CD4-positive, alpha-beta T cell treated with Interleukin-17A for 4 hours (primary cell): ENCODE results near the gene UBE4B.
A peak's percentile ranks its signal among the peaks of the same experiment; 100 is the strongest.
"Not testable (repeated sequence)": the region's sequence is repeated elsewhere in the genome, so short reads cannot be mapped to it uniquely, and the experiment has no call there.

ENCODE experiments used
- DNase-seq: peaks from one replicate; pipeline ENCODE4 v3.0.0-alpha.2; 2020; ENCODE audit warnings: mixed read lengths

Gene UBE4B

DNA sequence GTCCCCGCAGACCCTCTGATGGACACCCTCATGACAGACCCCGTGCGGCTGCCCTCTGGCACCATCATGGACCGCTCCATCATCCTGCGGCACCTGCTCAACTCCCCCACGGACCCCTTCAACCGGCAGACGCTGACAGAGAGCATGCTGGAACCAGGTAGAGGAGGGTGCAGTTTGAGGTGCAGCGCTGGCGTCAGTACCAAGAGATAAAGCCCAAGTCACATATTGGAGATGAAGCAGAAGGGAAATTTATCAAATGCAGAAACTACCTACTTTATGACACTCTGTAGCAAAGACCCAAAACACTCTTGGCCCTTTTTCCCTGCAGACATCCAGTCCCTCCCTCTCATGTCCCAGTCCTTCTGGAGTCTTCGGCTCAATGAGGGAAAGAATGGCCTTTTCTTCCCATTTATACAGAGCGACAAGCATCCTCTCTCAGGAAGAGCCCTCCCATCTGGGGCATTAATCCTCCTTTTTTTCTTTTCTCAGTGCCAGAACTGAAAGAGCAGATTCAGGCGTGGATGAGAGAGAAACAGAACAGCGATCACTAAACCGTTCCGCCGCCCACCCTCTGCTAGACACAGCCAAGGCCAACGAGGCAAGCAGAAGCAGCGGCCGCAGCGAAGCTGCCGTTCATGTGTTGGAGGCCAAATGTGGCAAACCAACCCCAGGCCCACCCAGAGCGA is 146.8 kb downstream of the UBE4B start:
- no peak for DNase-seq

DNA sequence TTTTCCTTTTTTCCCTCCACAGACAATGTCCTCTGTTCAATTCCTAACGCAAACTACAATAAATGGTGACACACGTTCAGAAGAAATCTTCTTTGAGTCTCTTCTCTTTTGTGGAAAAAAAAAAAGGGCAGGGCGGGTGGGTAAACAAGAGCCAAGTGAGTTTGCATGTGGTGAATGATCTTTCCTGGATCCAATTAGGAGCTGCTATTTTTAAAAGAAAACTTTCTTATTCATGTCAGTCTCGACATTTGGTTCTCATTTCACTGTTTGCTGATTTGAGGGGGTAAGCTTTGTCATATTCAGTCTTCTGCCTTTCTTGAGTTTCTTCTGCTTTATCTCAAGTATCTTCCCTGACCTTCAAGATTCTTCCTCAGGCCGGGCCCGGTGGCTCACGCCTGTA is 148.4 kb downstream of the UBE4B start:
- no peak for DNase-seq

DNA sequence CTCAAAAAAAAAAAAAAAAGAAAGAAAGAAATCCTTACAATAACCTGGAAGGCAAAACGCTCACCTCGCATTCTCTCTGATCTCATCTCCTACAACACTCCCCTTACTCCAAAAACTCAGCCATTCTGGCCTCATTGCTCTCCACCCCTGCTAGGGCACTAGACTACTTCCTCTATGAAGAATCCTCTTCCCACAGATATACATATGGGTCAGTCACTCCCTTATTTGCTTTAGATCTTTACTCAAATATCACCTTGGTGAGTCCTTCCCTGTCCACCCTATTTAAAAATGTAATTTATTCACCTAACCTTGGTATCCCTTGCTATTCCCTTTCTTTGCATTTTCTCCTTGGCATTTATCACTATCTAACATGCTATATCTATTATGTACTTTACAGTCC is 153.0 kb downstream of the UBE4B start:
- no peak for DNase-seq

DNA sequence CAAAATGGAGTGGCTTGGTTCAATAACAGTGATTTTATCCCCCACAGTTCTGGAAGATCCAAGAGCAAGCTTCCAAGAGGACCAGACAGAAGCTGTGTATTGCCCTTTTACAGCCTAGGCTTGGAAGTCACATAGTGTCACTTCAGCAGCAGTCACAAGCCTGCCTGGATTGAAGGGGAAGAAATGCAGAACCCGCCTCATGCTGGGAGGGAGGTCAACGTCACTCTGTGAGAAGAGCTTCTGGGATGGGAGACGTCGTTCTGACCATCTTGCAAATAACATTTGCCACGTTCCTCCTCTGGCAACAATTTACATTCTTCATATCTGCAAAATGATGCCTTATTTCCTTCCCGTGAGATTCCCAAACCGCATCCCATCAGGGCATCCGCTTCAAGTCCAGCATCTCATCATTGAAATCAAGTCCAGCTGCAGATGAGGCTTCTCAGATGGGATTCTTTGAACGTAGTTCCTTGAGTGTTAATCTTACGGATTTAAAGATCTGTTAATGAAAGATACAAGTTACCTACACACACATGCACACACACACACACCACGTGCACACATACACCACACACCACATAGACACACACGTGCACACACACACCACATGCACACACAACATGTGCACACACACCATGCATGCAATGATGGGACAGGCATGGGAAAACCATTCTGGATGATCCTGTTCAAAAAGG is 153.7 kb downstream of the UBE4B start:
- no peak for DNase-seq

DNA sequence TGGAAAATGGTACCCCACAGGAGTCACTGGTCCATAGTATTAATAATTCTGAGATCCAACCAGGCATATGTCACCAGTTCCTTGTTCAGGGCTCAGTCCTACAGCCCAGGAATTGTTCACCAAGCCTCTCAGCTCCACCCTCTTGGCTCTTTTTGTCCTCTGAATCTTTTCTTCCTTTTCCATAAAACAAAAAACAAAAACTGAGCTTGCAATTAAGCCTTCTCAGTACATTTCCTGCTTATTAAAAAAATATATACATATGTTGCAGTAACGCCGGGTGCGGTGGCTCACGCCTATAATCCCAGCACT is 154.2 kb downstream of the UBE4B start:
- DNase-seq: no peak

DNA sequence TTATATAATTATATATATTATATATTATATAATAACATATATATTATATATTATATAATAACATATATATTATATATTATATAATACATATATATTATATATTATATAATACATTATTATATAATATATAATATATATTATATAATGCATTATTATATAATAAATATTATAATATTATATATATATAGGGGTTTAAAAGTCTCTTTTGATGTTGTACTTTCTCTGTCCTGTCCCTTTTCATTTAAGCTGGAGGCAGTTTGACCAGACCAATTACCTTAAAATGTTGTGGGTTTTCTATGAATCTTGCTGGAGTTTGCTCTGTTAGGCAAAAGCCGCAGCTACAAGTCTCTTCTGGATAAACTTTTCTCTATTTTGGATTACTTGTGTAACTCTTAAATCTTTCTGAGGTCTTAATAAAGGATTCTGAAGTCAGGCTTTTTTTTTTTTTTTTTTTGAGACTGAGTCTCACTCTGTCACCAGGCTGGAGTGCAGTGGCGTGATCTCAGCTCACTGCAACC is 155.4 kb downstream of the UBE4B start:
- DNase-seq: no peak

DNA sequence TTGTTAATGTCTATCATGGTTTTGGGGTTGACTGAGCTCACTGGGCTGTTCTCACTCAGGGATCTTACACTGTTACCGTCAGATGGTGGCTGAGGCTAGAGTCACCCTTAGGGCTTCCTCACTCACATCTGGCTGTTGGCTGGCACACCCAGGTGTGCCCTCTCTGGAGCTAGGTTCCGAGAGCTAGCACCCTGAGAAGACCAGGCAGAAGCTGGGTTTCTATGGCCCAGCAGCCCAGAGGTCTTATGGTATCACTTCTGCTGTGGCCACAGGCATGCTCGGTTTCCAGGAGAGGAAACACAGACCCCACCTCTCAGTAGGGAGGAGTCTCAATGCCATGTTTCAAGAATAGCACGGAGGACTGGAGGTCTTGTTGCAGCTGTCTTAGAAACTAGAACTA is 156.9 kb downstream of the UBE4B start:
- DNase-seq: no peak

DNA sequence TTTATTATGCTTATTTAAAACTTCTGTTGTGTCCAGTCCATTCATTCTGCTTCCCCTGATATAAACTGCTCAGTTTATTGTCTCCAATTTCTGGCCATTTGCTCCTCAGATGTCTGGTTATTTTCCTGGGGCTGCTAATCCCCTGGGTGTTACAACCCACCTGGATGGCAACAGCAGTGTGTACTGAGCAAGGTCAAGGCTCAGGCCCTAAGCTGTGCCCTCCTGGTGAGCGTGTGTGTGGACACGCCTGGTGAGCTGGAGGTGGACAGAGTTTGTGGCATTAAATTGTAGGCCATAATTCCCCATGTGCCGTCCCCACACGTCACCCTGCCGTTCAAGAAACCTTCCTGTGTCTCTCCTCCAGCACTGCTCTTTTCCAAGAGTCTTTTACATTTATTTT is 159.5 kb downstream of the UBE4B start:
- DNase-seq: no peak

DNA sequence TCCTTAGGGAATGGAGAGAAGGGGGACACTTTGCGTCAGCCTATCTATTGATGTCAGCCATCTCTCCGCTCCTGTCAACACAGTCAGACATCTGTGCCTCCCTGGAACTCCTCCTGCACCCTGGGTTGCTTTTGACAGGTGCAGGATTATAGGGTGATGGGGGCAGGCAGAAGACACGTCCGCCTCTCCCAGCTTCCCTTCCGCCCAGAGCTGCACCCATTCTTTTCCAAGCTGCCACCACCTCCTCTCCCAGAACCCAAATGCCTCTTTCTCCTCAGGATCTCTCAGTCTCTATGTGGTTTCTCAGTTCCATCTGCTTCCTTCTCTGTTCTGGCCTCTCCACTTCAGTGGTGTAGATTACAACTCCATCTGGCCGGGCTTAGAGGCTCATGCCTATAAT is 160.5 kb downstream of the UBE4B start:
- no peak for DNase-seq

DNA sequence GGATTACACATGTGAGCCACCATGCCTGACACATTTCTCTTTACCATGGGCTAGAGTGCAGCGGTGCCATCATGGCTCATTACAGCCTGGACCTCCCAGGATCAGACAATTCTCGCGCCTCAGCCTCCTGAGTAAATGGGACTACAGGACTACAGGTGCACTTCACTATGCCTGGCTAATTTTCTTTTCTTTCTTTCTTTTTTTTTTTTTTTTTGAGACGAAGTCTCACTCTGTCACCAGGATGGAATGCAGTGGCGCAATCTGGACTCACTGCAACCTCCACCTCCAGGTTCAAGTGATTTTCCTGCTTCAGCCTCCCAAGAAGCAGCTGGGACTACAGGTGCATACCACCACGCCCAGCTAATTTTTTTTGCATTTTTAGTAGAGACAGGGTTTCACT is 162.8 kb downstream of the UBE4B start:
- no peak for DNase-seq

DNA sequence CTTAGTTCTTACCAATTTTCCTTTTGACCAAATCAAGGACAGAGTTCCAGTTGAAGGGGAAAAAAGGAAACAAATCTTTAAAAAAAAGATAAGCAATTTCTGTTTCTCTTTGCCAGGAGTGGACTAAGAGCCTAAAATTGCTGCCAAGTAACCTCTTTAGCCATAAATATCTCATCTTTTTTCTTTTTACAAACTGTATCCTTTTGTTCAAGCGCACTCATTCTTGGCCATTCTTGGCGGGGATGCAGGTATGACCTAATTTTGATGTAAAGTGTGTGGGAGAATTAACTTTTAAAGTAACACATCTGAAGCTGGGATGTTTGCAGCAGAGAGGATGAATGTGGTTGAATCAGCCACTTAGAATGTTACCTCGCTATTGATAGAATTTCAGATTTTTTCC is 164.2 kb downstream of the UBE4B start:
- DNase-seq: no peak

DNA sequence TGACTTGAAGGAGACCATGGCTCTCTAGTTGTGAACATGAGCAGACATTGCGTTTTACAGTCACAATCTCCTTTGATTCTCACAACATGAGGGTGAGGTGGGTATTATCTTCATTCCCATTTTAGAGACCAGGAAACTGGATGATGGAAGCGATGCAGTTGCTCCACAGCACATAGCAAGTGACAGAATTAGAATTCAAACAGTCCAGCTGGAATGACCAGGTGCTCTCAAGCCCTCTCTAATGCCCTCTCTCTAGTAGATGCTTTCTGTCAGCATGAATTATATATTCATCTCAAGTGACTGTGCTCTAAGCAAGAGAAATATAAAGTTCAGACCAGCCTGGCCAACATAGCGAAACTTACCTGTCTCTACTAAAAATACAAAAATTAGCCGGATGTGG is 167.9 kb downstream of the UBE4B start:
- no peak for DNase-seq

DNA sequence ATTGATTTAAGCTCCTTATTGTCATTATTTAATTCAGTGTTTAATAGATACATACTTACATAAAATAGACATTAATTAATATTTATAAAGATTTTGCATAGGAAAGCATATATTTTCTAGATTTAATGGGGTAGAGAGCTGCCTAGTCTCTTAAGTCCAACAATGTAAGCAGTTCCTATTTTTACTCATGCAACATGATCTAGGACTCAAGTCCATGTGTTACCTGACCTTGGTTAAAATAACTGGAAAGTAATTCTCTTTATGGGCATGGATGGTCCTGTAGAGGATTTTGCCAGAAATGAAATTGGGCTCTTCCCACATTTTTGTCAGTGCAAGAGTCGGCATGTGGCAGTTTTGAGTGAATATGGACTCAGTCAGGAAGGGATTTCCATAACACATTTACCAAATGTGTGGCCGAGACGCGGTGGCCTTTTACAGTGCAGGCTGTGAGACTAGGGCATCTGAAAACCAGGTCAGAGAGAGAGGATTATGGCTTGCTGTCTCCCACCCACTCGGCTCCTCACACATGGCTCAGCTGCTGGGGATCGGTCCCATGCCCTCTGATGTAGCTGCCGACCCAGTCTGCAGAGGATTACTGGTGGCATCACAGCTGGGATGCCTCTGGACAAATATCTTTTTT is 171.4 kb downstream of the UBE4B start:
- DNase-seq: no peak

DNA sequence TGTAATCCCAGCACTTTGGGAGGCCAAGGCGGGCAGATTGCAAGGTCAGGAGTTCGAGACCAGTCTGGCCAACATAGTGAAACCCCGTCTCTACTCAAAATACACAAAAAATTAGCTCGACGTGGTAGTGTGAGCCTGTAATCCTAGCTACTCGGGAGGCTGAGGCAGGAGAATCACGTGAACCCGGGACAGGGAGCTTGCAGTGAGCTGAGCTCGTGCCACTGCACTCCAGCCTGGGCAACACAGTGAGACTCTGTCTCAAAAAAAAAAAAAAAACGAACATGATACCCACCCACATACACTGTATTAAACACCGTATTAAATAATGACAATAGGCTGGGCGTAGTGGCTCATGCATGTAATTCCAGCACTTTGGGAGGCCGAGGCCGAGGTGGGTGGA is 172.4 kb downstream of the UBE4B start:
- not testable (repeated sequence) for DNase-seq

DNA sequence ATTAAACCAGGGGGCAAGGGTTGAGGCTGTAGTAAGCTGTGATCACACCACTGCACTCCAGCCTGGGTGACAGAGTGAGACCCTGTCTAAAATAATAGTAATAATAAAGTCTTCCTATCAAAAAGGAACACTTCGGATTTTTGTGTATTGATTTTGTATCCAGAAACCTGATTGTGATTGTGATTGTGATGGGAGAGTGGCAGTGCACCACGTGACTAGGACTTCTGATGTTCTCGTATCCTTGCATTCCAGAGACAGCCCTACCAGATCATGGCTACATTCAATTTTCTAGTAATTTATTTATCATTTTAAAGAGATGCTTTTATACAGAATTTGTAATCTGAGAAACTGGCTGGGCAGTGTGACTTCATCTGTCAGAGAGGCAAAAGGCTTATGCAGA is 175.1 kb downstream of the UBE4B start:
- no peak for DNase-seq

DNA sequence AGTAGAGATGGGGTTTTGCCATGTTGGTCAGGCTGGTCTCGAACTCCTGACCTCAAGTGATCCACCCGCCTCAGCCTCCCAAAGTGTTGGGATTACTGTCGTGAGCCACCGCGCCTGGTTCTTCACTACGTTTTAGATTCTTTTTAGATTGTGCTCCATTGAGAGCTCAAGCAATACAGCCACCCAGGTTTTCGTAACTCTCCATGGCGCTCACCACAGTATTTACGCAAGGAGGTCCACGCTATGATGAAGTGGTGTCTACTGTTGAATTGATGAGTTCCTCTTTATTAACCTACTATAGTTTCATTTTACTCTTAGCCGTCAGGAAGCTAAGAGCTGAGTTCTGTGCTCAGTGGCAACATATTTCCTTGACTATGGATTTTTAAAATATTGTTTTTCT is 175.8 kb downstream of the UBE4B start:
- no peak for DNase-seq

DNA sequence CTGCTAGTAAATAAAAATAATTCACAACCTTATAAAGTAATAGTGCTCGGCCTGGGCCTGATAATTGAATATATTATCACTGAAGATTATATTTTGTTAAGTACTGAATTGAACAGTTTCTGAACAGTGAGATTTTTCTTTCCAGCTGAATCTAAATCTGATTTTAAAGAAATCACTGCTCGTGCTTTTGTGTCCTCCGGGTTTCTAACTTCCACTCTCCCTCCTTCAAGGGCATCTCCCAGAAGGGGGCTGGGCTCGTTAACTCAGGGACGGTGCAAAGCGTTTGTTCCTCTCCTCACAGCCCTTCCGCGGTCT is 176.8 kb downstream of the UBE4B start:
- no peak for DNase-seq

DNA sequence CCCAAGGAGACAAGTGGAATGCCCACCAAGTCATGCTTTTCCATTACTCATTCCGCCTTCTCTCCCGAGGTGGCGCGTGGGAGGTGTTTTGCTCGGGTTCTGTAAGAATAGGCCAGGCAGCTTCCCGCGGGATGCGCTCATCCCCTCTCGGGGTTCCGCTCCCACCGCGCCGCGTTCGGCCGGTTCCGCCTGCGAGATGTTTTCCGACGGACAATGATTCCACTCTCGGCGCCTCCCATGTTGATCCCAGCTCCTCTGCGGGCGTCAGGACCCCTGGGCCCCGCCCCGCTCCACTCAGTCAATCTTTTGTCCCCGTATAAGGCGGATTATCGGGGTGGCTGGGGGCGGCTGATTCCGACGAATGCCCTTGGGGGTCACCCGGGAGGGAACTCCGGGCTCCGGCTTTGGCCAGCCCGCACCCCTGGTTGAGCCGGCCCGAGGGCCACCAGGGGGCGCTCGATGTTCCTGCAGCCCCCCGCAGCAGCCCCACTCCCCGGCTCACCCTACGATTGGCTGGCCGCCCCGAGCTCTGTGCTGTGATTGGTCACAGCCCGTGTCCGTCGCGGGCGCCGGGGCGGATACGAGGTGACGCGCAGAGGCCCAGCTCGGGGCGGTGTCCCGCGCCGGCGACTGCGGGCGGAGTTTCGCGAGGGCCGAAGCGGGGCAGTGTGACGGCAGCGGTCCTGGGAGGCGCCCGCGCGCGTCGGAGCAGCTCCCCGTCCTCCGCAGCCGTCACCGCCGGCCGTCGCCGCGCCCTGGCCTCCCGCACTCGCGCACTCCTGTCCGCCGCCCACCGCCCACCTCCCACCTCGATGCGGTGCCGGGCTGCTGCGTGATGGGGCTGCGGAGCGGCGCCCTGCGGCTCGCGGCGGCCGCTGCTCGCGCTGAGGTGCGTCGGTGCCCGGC is 177.4 kb downstream of the UBE4B start, which contains the start of gene KIF1B:
Gene KIF1B (plus strand): TSS at position 666 of the 906 bp plus-strand sequence. CDS start 21,759 bp downstream, outside the sequence.
- peak; percentile 97 for DNase-seq

DNA sequence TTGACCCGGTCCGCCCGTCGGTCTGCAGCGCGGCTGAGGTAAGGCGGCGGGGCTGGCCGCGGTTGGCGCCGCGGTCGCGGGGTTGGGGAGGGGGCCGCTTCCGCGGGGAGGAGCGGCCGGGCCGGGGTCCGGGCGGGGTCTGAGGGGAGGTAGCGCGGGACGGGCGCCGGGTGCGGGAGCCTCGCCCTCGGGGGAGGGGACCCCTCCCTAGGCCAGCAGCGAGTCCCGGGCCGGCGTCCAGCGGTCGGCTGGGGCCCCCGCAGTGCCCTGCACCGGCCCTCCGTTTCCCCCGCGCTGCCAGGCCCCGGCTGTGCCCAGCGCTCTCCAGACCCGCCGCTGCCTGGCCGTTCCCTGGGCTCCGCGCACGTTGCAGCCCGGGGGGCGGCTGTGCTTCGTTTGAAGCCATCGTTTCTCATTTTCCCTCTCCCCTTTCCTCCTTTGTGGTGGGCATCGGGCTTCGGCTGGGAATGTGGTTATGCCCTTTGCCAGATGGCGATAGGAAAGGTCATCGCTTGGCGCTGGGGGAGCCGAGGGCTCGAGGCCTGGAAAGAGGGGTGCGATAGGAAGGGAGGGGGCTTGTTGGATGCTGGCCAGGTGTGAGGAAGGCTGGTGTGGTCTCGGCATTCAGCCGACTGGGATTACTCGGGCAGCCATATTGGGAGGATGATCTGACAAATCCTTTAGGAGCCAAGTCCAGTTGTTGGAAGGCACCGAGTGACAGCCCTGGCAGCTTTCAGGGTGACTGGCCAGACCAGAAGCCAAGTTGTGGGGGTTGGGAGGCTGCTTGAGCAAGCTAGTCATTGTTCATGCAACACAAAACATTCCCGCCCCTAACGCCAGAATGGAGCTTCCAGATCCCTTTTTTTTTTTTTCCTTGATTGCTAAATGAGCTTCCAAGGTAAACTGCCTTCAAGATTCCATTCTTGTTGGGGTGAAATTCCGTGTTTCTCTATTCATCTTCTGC is 178.4 kb downstream of the UBE4B start:
- peak; percentile 25 for DNase-seq

DNA sequence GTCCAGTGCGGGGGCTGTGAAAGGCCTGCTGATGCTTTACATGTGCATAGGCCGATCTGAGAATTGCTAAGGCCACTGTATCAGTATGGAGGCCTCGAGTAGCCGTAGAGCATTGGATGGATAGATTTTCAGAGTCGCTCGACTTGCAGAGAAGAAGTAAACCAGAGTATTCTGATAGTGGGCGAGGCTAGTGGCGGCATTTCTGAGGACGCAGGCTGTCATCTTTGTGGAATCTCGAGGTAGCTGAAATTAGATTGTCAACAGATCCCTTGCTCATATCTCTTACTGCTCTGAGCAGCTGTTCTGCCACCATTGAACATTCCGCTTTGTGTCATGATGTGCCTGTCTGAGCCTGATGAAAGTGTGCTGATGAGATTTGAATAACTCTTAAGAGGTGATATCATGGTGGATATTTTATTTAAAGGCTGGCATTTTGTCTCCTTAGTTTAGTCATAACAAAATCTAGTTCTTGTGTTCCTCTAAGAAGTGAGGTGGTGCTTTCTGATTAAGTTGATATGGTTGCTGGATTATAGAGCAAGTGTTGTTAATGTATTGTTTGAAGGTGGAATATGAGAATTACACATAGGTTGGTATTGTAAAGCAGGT is 179.2 kb downstream of the UBE4B start:
- DNase-seq: no peak

DNA sequence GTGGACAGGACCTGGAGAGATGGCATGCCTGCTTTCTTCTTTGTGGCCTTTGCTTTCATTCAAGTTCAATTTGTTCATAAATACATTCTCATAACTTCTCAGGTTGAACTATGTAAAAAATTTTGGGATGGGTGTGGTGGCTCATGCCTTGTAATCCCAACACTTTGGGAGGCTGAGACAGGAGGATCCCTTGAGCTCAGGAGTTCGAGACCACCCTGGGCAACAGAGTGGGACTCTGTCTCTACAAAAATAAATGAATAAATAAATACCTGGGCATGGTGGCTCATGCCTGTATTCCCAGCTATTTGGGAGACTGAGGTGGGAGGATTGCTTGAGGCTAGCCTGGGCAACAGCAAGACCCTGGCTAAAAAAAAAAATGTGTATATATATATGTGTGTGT is 179.7 kb downstream of the UBE4B start:
- DNase-seq: no peak
